Large intestine (tissue), 3 donors: ENCODE results near the gene FGB. TPM values are rescaled to one million over a fixed set of nuclear protein-coding genes. Genes with fewer than 3 reads are reported as not detected.

Experiments used
- DNase-seq, 2 donors: peaks; one replicate each; pipeline versions ENCODE4 v3.0.0 to v3.0.0-alpha.2; 2013
- H3K27ac ChIP-seq: one replicate; pipeline ENCODE4 v1.5.1; 2013; ENCODE audit warnings: low read length
- H3K27me3 ChIP-seq: 2 replicates; pipeline ENCODE4 v1.6.1; 2013; ENCODE audit warnings: low read length; ENCODE audit not compliant: control insufficient read depth, insufficient read depth
- H3K36me3 ChIP-seq: 2 replicates; pipeline ENCODE4 v1.6.1; 2013; ENCODE audit warnings: low read length; ENCODE audit not compliant: control insufficient read depth, insufficient read depth
- H3K4me1 ChIP-seq: one replicate; pipeline ENCODE4 v1.6.1; 2013; ENCODE audit warnings: low read length; ENCODE audit not compliant: control insufficient read depth, insufficient read depth
- H3K4me3 ChIP-seq: one replicate; pipeline ENCODE4 v1.5.1; 2013; ENCODE audit warnings: low read length
- H3K9me3 ChIP-seq: one replicate; pipeline ENCODE4 v1.6.1; 2013; ENCODE audit warnings: mild to moderate bottlenecking, low read depth, low read length, moderate library complexity; ENCODE audit not compliant: control insufficient read depth
- WGBS: methylation state at CpG from one replicate; pipeline ENCODE4 v1.1.5; 2013; ENCODE audit warnings: low lambda C conversion rate; ENCODE audit not compliant: insufficient coverage; 5-methylcytosine and 5-hydroxymethylcytosine counted together
- polyA plus RNA-seq: library from polyadenylated mRNA; unstranded; fragments of 120-200 nt; gene quantifications from one replicate; pipeline ENCODE4 v1.2.1, GENCODE V29; 2013

The FGB gene
- polyA plus RNA-seq, 1 donor, result 213 TPM

DNA sequence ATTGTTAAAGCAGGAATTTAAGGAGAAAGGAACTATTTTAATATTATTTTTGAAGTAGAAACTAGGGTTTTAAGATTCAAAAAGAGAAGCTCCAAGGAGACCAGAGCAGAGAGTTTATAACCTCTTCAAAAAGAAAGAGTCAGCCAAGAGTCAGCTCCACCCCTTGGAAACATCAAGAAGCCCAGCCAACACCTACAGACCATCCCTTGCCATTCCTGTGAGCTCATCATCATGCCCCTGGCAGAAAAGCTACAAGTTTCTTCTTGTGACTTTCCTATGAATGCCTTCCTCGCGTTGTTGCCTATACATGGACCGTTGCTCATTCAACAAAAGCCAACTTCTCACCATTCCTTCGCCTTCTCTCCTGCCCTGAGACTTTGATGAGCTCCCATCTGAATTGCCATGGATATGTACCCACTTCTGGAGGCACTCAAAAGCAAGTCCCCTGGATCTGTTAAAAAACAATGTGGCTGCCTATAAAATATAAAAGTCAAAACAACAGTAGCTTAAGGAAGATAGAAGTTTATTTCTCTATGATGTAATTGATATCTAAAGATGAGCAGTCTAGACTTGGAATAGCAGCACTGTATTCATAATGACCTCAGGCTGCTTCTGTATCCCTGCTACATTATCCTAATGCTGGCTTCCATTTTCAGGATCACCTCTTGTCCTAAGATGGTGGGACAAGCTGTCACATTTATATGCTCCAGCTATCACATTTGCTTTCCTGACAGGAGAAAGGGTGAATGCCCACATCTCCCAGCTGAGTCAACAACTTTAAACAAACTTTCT lies 32.9 kb upstream of the FGB start:
- peaks cover 4% of the 10 kb centered on the region for H3K27me3 ChIP-seq
- H3K4me3 ChIP-seq, result no peak overlapping the region
- no peaks in the 10 kb centered on the region for H3K4me1 ChIP-seq
- WGBS, result 74% methylated on average over 3 of the region's 4 CpGs
- no peaks in the 10 kb centered on the region for H3K9me3 ChIP-seq
- H3K27ac ChIP-seq, result no peak overlapping the region
- no peak for DNase-seq
- no peaks in the 10 kb centered on the region for H3K36me3 ChIP-seq

DNA sequence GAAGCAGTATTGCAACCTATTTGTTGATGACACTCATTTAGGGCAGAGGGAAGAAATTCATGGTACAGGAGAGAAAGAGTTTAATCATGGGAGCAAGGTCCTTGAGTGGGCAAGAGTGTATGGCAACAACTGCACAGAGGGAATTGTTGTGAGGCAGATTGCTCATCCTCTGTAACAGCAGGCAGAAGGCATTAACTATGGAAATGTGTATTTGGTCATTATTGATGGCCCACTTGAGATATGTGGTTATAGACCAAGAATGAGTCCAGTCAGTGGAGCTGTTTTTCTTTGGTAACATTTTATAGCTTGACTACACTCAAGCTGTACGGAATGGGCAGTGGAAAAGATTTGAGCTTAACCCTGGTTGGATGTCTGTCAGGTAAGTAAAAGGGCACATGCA lies 28.5 kb upstream of the FGB start:
- H3K27ac ChIP-seq, result no peak overlapping the region
- no peak for DNase-seq
- no peaks in the 10 kb centered on the region for H3K9me3 ChIP-seq
- H3K4me1 ChIP-seq, result no peaks in the 10 kb centered on the region
- no CpG with 5 or more reads among the region's 1 CpG for WGBS
- H3K4me3 ChIP-seq, result no peak overlapping the region
- peaks cover 23% of the 10 kb centered on the region for H3K36me3 ChIP-seq
- no peaks in the 10 kb centered on the region for H3K27me3 ChIP-seq

GRCh38 chr4:154542271-154542879 lies 20.4 kb upstream of the FGB start:
- H3K36me3 ChIP-seq, result peaks cover 67% of the 10 kb centered on the region
- H3K27ac ChIP-seq, result no peak overlapping the region
- no peaks in the 10 kb centered on the region for H3K4me1 ChIP-seq
- DNase-seq, result peak in 1 of 2 donors; percentile 52
- H3K9me3 ChIP-seq, result no peaks in the 10 kb centered on the region
- 100% methylated on average over 2 of the region's 4 CpGs for WGBS
- no peaks in the 10 kb centered on the region for H3K27me3 ChIP-seq
- H3K4me3 ChIP-seq, result no peak overlapping the region

- DNase-seq, result no peak
- no peak overlapping the region for H3K4me3 ChIP-seq
- peaks cover 12% of the 10 kb centered on the region for H3K4me1 ChIP-seq
- H3K27ac ChIP-seq, result no peak overlapping the region
- H3K36me3 ChIP-seq, result peaks cover 47% of the 10 kb centered on the region
- 100% methylated on average over 1 of the region's 4 CpGs for WGBS
- no peaks in the 10 kb centered on the region for H3K9me3 ChIP-seq
- no peaks in the 10 kb centered on the region for H3K27me3 ChIP-seq
Measured at GRCh38 chr4:154545689-154546088, 17.1 kb upstream of the FGB start.

DNA sequence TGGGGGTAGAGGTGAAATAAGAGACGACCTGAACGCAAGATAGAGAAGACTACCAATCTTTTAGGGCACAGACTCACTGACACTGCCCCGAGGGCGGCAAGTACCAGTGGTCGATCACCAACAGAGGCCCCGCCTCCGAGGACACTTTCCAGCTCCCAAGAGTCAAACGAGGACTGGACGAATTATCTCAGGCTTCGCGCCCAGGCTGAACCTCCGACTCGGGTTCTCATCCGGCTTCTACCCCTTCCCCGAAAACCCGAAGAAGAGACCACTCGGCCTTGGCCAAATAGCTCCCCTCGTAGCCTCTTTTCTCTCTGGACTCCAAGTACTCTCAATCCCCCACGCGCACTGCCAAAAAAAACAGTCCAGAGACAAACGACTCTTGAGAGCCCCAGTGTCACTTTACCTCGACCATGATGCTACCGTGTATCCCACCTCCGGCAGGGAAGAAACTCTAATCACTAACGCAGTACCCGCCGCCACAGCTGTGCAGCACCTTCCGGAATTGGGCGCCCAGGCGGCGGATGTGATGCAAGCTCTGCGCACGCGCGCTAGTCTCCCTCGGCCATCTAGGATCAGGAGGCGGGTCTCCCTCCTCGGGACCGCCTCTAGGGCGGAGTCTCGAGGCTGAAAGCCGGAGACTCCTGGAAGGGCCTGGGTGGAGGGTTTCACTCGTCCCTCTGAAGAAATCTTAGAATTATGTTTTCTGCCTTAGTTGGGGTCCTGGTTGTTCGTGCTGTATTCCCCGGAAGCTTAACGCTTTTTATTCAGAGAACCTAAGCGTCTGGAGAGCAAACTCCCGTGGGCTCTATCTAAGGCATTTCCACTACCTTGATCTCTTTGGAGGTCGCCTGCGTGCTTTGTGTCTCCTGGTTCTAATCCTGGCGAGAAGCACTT lies 12.7 kb upstream of the FGB start, which contains the start of gene PLRG1:
TSS of gene PLRG1 (minus strand) at position 507 of the 897 bp plus-strand sequence. CDS start at position 415, 92 bp downstream.
- no CpG with 5 or more reads among the region's 51 CpGs for WGBS
- peak; percentile 96 to 98 for DNase-seq
- peaks cover 12% of the 10 kb centered on the region for H3K4me1 ChIP-seq
- H3K9me3 ChIP-seq, result no peaks in the 10 kb centered on the region
- H3K27ac ChIP-seq, result peak within 1 kb of the TSS; percentile 56
- H3K27me3 ChIP-seq, result no peaks in the 10 kb centered on the region
- peaks cover 20% of the 10 kb centered on the region for H3K36me3 ChIP-seq
- peak within 1 kb of the TSS; percentile 82 for H3K4me3 ChIP-seq

- Histone ChIP-seq H3K27ac (no peak overlapping the region), H3K9me3 (no peaks in the 10 kb centered on the region), H3K4me1 (peaks cover 12% of the 10 kb centered on the region), H3K27me3 (no peaks in the 10 kb centered on the region), H3K4me3 (no peak overlapping the region), H3K36me3 (peaks cover 6% of the 10 kb centered on the region)
- 67% methylated on average over 3 of the region's 6 CpGs for WGBS
- peak; percentile 74 to 81 for DNase-seq
Measured at GRCh38 chr4:154551872-154552686, 10.7 kb upstream of the FGB start.

DNA sequence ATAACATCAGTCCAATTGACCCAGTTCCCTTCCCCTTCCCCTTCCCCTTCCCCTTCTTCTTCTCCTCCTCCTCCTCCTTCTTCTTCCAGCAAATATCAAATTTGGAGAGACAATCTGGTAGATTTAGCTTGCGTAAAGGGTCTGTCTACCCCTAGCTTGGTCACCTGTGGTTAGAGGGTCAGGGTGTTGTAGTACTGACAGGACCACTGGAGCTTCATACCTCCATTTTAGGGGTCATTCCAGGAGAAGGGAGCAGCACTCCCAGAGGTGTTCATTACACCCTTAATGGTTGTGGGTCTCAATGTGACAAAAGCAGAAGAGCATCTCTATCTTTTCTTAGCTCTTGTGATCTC lies 3.7 kb upstream of the FGB start:
- Histone ChIP-seq H3K4me3 (no peak overlapping the region), H3K9me3 (no peaks in the 10 kb centered on the region), H3K4me1 (peaks cover 14% of the 10 kb centered on the region), H3K27me3 (no peaks in the 10 kb centered on the region), H3K36me3 (no peaks in the 10 kb centered on the region), H3K27ac (no peak overlapping the region)
- DNase-seq, result no peak
- WGBS, result no CpG with 5 or more reads among the region's 1 CpG

GRCh38 chr4:154559494-154560418 lies 3.1 kb upstream of the FGB start:
- H3K4me1 ChIP-seq, result peaks cover 14% of the 10 kb centered on the region
- no peaks in the 10 kb centered on the region for H3K36me3 ChIP-seq
- peak overlapping the region; percentile 76 for H3K27ac ChIP-seq
- H3K27me3 ChIP-seq, result no peaks in the 10 kb centered on the region
- peak; percentile 78 to 93 for DNase-seq
- H3K9me3 ChIP-seq, result no peaks in the 10 kb centered on the region
- 49% methylated on average over 4 of the region's 9 CpGs for WGBS
- no peak overlapping the region for H3K4me3 ChIP-seq

- Histone ChIP-seq H3K27me3 (no peaks in the 10 kb centered on the region), H3K4me3 (no peak overlapping the region), H3K4me1 (peaks cover 14% of the 10 kb centered on the region), H3K27ac (peak overlapping the region; percentile 76), H3K9me3 (no peaks in the 10 kb centered on the region), H3K36me3 (no peaks in the 10 kb centered on the region)
- no peak for DNase-seq
- WGBS, result no CpG with 5 or more reads among the region's 1 CpG
Measured at GRCh38 chr4:154560419-154560801, 2.4 kb upstream of the FGB start.
